ENCODE results near the gene ARID1B.

Gene ARID1B

DNA sequence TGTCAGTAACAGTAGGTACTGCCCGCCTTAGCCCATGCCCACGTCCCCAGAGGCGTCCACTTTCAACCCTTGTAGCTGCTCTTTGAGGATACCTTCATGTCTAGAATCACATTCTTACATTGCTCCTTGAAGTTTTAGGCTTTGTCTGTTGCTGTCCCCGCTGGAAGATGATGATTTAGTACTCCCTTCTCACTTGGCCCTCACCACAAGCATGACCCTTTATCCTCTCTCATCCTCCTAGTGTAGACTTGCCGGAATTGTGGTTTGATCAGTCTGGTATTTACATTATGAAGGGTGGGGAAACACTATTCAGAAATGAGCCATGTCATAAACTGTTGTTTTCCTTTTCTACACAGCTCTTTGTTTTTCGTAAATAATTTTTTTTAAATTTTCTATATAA lies 87.4 kb downstream of the ARID1B start:
- Histone ChIP-seq H3K9me3 (ENCODE audit: low read length) (peaks cover 2% of the 10 kb centered on the region), H3K4me3 (ENCODE audit: low read length) (no peak overlapping the region), H3K27me3 (ENCODE audit: insufficient read depth, low read length) (no peaks in the 10 kb centered on the region), H3K4me1 (ENCODE audit: insufficient read depth, low read length) (no peaks in the 10 kb centered on the region), H3K36me3 (ENCODE audit: insufficient read depth, low read length) (no peaks in the 10 kb centered on the region), H2AFZ (ENCODE audit: low read depth, low read length) (no peak overlapping the region)

DNA sequence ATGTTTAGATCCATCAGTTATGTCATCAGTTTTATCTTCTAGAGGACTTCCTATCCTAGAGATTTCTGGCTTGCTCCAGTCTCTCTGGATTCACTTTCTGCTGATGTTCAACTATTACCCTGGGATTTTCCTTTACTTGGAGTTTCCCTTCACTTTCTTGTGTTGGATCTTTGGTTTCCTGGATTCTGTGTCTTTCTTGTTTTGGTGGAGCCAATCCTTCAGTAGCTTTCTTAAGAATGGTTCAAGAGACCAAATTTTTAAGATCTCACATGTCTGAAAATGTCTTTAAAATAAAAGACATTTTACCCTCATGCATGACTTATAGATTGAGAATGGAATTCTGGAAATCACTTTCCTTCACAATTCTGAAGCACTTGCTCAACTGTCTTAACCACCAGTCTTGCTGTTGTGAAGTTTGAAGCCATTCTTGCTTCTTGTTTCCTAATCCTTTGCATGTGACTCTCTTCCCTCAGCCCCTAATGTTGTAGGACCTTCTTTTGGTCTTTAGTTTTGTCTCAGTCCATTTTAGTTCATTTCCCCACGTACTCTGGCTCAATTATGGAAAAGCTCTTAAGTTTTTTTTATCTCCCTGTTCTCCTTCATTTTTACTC lies 87.9 kb downstream of the ARID1B start:
- no peaks in the 10 kb centered on the region for H3K27me3 ChIP-seq (ENCODE audit: insufficient read depth, low read length)
- no peaks in the 10 kb centered on the region for H3K36me3 ChIP-seq (ENCODE audit: insufficient read depth, low read length)
- H3K9me3 ChIP-seq (ENCODE audit: low read length): peaks cover 2% of the 10 kb centered on the region
- no peak overlapping the region for H2AFZ ChIP-seq (ENCODE audit: low read depth, low read length)
- no peaks in the 10 kb centered on the region for H3K4me1 ChIP-seq (ENCODE audit: insufficient read depth, low read length)
- no peak overlapping the region for H3K4me3 ChIP-seq (ENCODE audit: low read length)

DNA sequence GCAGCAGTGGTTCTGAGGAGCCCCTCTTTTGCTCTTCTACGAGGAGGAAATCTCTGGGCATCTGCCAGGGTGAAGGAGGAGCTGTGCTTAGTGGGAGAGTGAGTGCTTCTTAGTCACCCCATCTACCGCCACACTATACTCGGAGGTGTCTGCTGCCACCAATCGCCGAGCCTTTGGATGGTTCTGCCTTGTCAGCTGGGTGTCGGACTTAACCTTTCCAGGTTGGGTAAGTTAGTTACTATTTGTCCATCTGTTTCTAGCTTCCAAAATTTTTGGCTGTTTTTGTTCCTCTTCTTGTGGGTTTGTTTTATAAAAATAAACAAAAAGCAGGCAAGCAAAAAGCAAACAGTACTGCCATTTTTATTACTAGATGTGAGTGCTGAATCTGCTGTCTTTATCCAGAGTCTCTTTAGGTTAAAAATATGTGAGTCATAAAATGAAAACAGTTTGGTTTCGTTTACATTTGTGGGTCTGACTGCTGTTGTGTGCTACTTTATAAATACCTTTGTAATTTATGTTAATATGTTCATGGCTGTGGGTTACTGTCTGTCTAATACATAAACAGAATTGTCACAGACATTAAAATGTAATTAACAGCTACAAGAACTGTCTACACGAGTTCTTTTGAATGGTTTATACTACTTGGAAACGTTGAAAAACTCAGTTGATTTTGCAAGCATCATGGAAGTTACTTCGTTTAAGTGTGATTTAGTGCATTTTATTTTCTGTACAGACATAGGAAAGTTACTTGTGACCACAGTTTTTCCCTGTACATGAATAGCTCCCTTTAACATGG lies 89.2 kb downstream of the ARID1B start:
- no peaks in the 10 kb centered on the region for H3K36me3 ChIP-seq (ENCODE audit: insufficient read depth, low read length)
- no peak overlapping the region for H3K4me3 ChIP-seq (ENCODE audit: low read length)

DNA sequence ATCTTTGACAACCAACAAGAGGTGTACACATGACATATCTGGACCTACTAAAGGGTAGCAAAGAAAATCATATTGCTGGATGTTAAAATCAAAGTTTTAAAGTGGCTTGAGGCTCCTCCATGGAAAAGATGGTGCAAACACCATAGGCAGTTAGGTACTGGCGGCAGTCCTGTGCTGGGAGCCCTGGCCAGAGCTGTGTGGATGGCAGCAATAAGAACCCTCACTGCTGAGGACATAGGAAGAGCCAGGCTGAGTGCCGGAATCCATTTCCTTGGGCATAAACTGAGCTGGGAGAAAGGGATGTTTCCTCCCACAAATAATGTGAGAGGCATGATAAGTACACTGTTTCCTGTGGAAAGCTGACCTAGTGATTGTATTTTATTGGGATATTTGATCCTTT lies 89.9 kb downstream of the ARID1B start:
- Histone ChIP-seq H3K36me3 (ENCODE audit: insufficient read depth, low read length) (no peaks in the 10 kb centered on the region), H3K4me1 (ENCODE audit: insufficient read depth, low read length) (no peaks in the 10 kb centered on the region), H3K4me3 (ENCODE audit: low read length) (no peak overlapping the region), H2AFZ (ENCODE audit: low read depth, low read length) (no peak overlapping the region), H3K9me3 (ENCODE audit: low read length) (peaks cover 2% of the 10 kb centered on the region), H3K27me3 (ENCODE audit: insufficient read depth, low read length) (no peaks in the 10 kb centered on the region)

More for the DNA sequence above, 89.2 kb downstream of the ARID1B start:
- no peak overlapping the region for H2AFZ ChIP-seq (ENCODE audit: low read depth, low read length)
- no peaks in the 10 kb centered on the region for H3K27me3 ChIP-seq (ENCODE audit: insufficient read depth, low read length)
- H3K9me3 ChIP-seq (ENCODE audit: low read length): peaks cover 2% of the 10 kb centered on the region
- no peaks in the 10 kb centered on the region for H3K4me1 ChIP-seq (ENCODE audit: insufficient read depth, low read length)

DNA sequence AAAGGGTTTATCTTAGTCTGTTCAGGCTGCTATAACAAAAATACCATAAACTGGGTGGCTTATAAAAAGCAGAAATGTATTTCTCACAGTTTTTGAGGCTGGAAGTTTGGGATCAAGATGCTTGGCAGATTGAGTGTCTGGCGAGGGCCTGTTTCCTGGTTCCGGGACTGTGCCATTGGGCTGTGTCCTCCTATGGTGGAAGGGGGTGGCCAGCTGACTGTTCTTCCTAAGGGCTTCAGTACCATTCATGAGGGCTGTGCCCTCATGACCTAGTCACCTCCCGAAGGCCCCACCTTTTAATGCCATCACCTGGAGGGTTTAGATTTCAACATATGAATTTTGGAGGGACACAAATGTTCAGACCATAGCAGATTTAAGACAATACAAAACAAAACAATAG lies 91.2 kb downstream of the ARID1B start:
- Histone ChIP-seq H3K4me1 (ENCODE audit: insufficient read depth, low read length) (no peaks in the 10 kb centered on the region), H3K4me3 (ENCODE audit: low read length) (no peak overlapping the region), H3K9me3 (ENCODE audit: low read length) (peaks cover 2% of the 10 kb centered on the region), H3K36me3 (ENCODE audit: insufficient read depth, low read length) (no peaks in the 10 kb centered on the region), H3K27me3 (ENCODE audit: insufficient read depth, low read length) (no peaks in the 10 kb centered on the region), H2AFZ (ENCODE audit: low read depth, low read length) (no peak overlapping the region)

DNA sequence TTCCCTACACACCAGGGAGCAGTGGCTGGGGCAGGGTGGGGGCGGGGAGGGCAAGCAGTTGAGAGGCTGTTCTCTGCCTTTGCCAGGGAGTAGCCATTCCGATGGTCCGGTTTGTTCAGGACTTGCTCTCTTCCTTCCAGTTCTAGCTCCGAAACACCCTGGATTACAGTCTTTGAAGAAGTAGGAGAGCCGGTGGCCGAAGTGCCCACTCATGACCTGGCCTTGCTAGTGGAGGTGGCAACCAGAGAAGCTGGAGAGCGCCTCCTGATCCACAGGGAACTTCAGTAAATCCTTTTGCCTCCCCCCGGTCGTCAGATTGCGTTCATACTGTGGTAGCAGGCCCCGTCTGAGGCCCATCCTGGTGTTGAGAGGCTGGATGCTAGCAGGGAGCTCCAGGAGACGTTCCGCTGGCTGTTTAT lies 92.8 kb downstream of the ARID1B start:
- Histone ChIP-seq H3K4me1 (ENCODE audit: insufficient read depth, low read length) (no peaks in the 10 kb centered on the region), H2AFZ (ENCODE audit: low read depth, low read length) (no peak overlapping the region), H3K4me3 (ENCODE audit: low read length) (no peak overlapping the region), H3K9me3 (ENCODE audit: low read length) (no peaks in the 10 kb centered on the region), H3K36me3 (ENCODE audit: insufficient read depth, low read length) (peaks cover 5% of the 10 kb centered on the region), H3K27me3 (ENCODE audit: insufficient read depth, low read length) (no peaks in the 10 kb centered on the region)

DNA sequence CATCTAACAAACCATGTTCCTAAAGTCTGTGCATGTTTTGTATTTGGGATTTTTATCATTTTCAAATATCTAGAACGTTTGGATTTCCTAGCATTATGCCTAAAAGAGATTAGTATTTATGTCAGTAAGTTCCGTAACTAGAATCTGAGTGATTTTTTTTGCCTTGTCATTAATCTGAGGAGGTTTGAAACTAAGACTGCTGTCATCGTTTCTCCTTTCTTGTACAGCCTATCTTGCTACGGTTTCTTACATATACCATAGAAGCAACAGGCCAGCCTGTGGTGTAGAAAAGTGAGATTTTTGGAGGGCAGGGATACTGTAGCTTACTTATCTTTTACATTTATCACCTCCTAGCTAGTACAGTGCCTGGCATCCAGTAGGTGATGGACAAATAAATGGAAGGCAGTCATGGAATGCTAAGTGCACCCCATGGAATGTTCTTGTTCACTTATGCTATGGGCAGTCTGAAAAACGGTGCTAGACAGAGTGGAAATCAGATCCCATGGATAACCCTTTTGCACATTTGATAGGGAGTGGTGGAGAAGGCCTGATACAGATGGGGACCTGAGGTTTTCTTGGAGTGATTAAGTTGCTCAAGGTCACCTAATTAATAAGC lies 93.9 kb downstream of the ARID1B start:
- no peak overlapping the region for H3K4me3 ChIP-seq (ENCODE audit: low read length)
- no peaks in the 10 kb centered on the region for H3K27me3 ChIP-seq (ENCODE audit: insufficient read depth, low read length)
- H3K4me1 ChIP-seq (ENCODE audit: insufficient read depth, low read length): peaks cover 6% of the 10 kb centered on the region
- H2AFZ ChIP-seq (ENCODE audit: low read depth, low read length): no peak overlapping the region
- no peaks in the 10 kb centered on the region for H3K9me3 ChIP-seq (ENCODE audit: low read length)
- H3K36me3 ChIP-seq (ENCODE audit: insufficient read depth, low read length): peaks cover 5% of the 10 kb centered on the region

DNA sequence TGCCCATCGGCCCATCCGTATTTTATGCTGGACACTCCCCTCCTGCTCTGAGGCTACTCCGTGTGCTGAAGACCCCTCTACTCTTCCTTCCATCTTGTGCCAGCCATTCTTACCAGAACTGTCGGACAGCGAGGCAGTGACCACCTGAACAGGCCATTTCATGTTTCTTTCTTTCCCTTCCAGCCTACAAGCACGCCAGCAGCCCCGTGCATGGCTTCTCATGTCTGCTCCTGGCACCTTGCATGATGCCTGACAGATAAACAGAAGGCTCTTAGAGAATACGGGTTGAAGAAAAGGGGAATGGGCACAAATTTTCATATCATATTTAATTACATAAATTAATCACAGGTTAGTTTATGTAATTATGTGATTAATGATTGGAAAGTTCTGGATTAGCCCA lies 95.7 kb downstream of the ARID1B start:
- H3K9me3 ChIP-seq (ENCODE audit: low read length): no peaks in the 10 kb centered on the region
- H3K4me1 ChIP-seq (ENCODE audit: insufficient read depth, low read length): peaks cover 6% of the 10 kb centered on the region
- no peak overlapping the region for H3K4me3 ChIP-seq (ENCODE audit: low read length)
- peaks cover 5% of the 10 kb centered on the region for H3K36me3 ChIP-seq (ENCODE audit: insufficient read depth, low read length)
- H2AFZ ChIP-seq (ENCODE audit: low read depth, low read length): no peak overlapping the region
- no peaks in the 10 kb centered on the region for H3K27me3 ChIP-seq (ENCODE audit: insufficient read depth, low read length)

DNA sequence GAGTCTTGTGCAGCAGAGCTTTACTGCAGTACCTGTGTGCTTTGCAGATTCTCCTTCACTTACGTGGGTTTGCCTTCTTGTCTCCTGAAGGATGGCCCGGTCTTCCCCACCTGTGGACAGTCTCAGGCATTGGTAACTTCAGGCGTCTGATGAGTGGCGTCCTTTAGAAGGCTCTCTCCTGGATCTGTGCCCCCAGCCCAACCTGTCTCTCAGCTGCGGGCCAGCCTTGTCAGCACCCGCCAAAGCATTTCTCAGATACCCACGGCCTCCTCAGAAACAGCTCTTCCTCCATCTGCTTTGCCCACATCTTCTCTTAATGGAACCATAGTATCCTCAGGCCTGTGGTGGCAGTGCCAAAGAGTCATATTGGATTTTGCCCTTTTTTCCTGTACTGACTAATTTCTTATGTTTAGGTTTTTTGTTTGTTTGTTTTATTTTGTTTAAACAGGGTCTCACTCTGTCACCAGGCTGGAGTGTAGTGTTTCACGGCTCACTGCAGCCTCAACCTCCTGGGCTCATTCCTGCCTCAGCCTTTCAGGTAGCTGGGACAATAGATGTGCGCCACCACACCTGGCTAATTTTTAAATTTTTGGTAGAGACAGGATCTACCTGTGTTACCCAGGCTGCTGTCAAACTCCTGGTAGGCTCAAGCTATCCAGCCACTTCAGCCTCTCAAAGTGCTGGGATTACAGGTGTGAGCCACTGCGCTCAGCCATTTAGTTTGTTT lies 96.6 kb downstream of the ARID1B start:
- H3K4me1 ChIP-seq (ENCODE audit: insufficient read depth, low read length): peaks cover 6% of the 10 kb centered on the region
- no peak overlapping the region for H3K4me3 ChIP-seq (ENCODE audit: low read length)
- peaks cover 5% of the 10 kb centered on the region for H3K36me3 ChIP-seq (ENCODE audit: insufficient read depth, low read length)
- no peaks in the 10 kb centered on the region for H3K9me3 ChIP-seq (ENCODE audit: low read length)
- no peaks in the 10 kb centered on the region for H3K27me3 ChIP-seq (ENCODE audit: insufficient read depth, low read length)
- H2AFZ ChIP-seq (ENCODE audit: low read depth, low read length): no peak overlapping the region

DNA sequence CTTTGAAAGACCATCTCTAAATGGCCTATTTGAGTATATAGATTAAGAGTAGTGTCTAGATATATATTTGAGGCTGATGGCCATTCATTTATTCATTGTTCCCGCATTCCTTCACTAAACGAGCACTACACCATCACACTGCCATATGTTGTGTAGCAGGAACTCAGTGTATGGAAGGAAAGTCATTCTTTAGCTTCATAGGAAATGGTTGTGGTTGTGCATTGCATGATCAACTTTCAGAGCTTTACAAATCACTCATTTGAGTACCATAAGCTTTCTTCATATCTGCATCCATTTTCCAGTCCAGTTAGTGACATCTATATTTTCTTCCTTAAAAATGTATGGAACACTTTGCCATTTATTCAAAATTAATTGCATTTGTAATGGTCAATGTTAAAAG lies 97.9 kb downstream of the ARID1B start:
- Histone ChIP-seq H3K36me3 (ENCODE audit: insufficient read depth, low read length) (peaks cover 5% of the 10 kb centered on the region), H3K4me1 (ENCODE audit: insufficient read depth, low read length) (peaks cover 6% of the 10 kb centered on the region), H3K9me3 (ENCODE audit: low read length) (no peaks in the 10 kb centered on the region), H3K4me3 (ENCODE audit: low read length) (no peak overlapping the region), H3K27me3 (ENCODE audit: insufficient read depth, low read length) (no peaks in the 10 kb centered on the region), H2AFZ (ENCODE audit: low read depth, low read length) (no peak overlapping the region)

DNA sequence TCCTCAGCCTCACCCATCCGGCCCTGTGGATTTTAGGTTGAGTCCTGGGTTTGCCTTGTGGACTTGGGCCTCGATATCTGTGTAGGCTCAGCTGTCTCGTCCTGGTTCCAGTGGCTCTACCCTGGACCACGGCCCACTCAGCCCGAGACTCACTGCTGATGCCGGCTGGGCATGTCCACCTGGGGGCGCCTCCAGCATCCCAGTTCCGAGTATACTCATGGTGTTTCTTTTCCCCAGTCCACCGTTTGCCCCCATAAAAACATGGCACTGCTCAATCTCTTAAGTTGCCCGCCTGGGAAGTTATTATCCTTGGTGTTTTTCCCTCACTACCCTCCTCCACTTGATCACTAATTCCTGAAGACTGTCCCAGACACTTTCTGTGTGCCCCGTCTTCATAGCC lies 99.1 kb downstream of the ARID1B start:
- Histone ChIP-seq H2AFZ (ENCODE audit: low read depth, low read length) (no peak overlapping the region), H3K9me3 (ENCODE audit: low read length) (no peaks in the 10 kb centered on the region), H3K36me3 (ENCODE audit: insufficient read depth, low read length) (peaks cover 5% of the 10 kb centered on the region), H3K4me1 (ENCODE audit: insufficient read depth, low read length) (peaks cover 6% of the 10 kb centered on the region), H3K4me3 (ENCODE audit: low read length) (no peak overlapping the region), H3K27me3 (ENCODE audit: insufficient read depth, low read length) (no peaks in the 10 kb centered on the region)

DNA sequence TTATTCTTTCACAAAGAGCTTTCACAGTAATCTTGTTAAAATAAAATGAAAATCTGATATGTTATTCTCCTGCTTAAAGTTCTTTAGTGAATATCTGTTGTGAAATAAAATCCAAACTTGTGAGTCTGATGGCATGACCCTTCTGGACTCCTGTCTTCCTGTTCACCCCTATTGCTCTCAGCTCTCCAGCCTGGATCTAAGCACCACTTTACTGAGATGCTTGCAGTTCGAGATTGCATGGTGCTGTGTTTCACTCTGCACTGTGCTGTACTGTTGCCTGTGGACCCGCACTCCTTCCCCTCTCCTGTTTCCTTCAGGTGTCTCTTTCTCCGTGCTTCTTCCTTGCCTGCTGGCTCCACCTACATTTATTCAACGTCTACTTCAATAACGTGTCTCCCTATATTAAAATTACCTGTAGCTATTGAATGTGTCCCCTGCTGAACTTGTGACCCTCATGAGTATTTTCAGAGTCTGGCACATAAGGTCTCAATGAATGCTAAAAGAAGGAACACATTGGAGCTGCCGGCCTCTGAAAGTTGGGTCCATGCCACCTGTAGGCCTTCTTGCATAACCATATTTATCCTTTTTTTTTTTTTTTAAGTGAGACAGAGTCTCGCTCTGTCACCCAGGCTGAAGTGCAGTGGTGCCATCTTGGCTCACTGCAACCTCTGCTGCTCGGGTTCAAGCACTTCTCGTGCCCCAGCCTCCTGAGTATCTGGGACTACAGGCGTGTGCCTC lies 100.1 kb downstream of the ARID1B start:
- no peaks in the 10 kb centered on the region for H3K9me3 ChIP-seq (ENCODE audit: low read length)
- no peak overlapping the region for H3K4me3 ChIP-seq (ENCODE audit: low read length)
- no peaks in the 10 kb centered on the region for H3K27me3 ChIP-seq (ENCODE audit: insufficient read depth, low read length)
- peaks cover 6% of the 10 kb centered on the region for H3K4me1 ChIP-seq (ENCODE audit: insufficient read depth, low read length)
- peaks cover 5% of the 10 kb centered on the region for H3K36me3 ChIP-seq (ENCODE audit: insufficient read depth, low read length)
- H2AFZ ChIP-seq (ENCODE audit: low read depth, low read length): no peak overlapping the region
